Measurements from ENCODE around the gene CEP112.

CEP112 gene

GRCh38 chr17:66190738-66191592, 968 bp downstream of the CEP112 start:
- in situ Hi-C loops (cut with MboI; ENCODE audit: low pct_unique_long_range_greater_than_20kb, low sequenced_read_pairs, unreplicated experiment), result no loop called here
- no peak for DNase-seq (ENCODE audit: low spot score)

GRCh38 chr17:66187718-66188117, 4.2 kb downstream of the CEP112 start:
- in situ Hi-C loops (cut with MboI; ENCODE audit: low pct_unique_long_range_greater_than_20kb, low sequenced_read_pairs, unreplicated experiment), result no loop called here
- TF ChIP-seq CTCF (IDR thresholded peaks at IDR 0.05; ENCODE audit: extremely low read depth, insufficient read depth, missing control alignments), result no peak
- DNase-seq (ENCODE audit: low spot score), result no peak

More at GRCh38 chr17:66190738-66191592, 968 bp downstream of the CEP112 start:
- no peak for TF ChIP-seq CTCF (IDR thresholded peaks at IDR 0.05; ENCODE audit: extremely low read depth, insufficient read depth, missing control alignments)

- in situ Hi-C loops (cut with MboI; ENCODE audit: low pct_unique_long_range_greater_than_20kb, low sequenced_read_pairs, unreplicated experiment), result no loop called here
- no peak for DNase-seq (ENCODE audit: low spot score)
- TF ChIP-seq CTCF (IDR thresholded peaks at IDR 0.05; ENCODE audit: extremely low read depth, insufficient read depth, missing control alignments), result no peak
Observed at GRCh38 chr17:66185862-66186261, 6.1 kb downstream of the CEP112 start.

GRCh38 chr17:66184392-66184791, 7.5 kb downstream of the CEP112 start:
- no peak for TF ChIP-seq CTCF (IDR thresholded peaks at IDR 0.05; ENCODE audit: extremely low read depth, insufficient read depth, missing control alignments)
- in situ Hi-C loops (cut with MboI; ENCODE audit: low pct_unique_long_range_greater_than_20kb, low sequenced_read_pairs, unreplicated experiment), result no loop called here
- DNase-seq (ENCODE audit: low spot score), result no peak

- no peak for DNase-seq (ENCODE audit: low spot score)
- in situ Hi-C loops (cut with MboI; ENCODE audit: low pct_unique_long_range_greater_than_20kb, low sequenced_read_pairs, unreplicated experiment), result no loop called here
- no peak for TF ChIP-seq CTCF (IDR thresholded peaks at IDR 0.05; ENCODE audit: extremely low read depth, insufficient read depth, missing control alignments)
Observed at GRCh38 chr17:66183529-66183928, 8.4 kb downstream of the CEP112 start.

GRCh38 chr17:66178642-66179041, 13.3 kb downstream of the CEP112 start:
- no peak for DNase-seq (ENCODE audit: low spot score)
- no peak for TF ChIP-seq CTCF (IDR thresholded peaks at IDR 0.05; ENCODE audit: extremely low read depth, insufficient read depth, missing control alignments)
- in situ Hi-C loops (cut with MboI; ENCODE audit: low pct_unique_long_range_greater_than_20kb, low sequenced_read_pairs, unreplicated experiment), result no loop called here

Measured in GM13977 (cell line).